ENCODE measurements around the gene MUC6. TPM values are rescaled to one million over a fixed set of nuclear protein-coding genes. Genes with fewer than 3 reads are reported as not detected.

MUC6 gene
- polyA plus RNA-seq, 3 donors from 2014 or later = not detected

- DNase-seq = no peak
- H3K4me1 Mint-ChIP-seq = peaks cover 3 to 18% of the 10 kb centered on the region in 2 donors
- no peaks in the 10 kb centered on the region for H3K9me3 Mint-ChIP-seq
- H3K4me3 Mint-ChIP-seq = no peak overlapping the region
- peaks cover 13 to 42% (median 20%) of the 10 kb centered on the region in 3 donors for H3K36me3 Mint-ChIP-seq
- H3K27ac Mint-ChIP-seq = no peak overlapping the region
- peaks cover 1 to 5% (median 2%) of the 10 kb centered on the region in 3 donors for H3K27me3 Mint-ChIP-seq (ENCODE audit: low read depth in 3 of 3)
These were observed 34.0 kb downstream of the MUC6 start for GRCh38 chr11:1002406-1002984.

- Mint-ChIP-seq H3K36me3 (peaks cover 13 to 41% (median 20%) of the 10 kb centered on the region in 3 donors), H3K27ac (no peak overlapping the region)
- DNase-seq = no peak
These were observed 34.7 kb downstream of the MUC6 start for GRCh38 chr11:1001617-1002405.

GRCh38 chr11:1000357-1001278 is 35.9 kb downstream of the MUC6 start:
- Mint-ChIP-seq H3K9me3 (no peaks in the 10 kb centered on the region), H3K4me3 (no peak overlapping the region), H3K36me3 (peaks cover 8 to 32% (median 17%) of the 10 kb centered on the region in 3 donors), H3K27me3 (ENCODE audit: low read depth in 3 of 3) (peaks cover 2 to 6% (median 4%) of the 10 kb centered on the region in 3 donors), H3K4me1 (peaks cover 17 to 35% of the 10 kb centered on the region in 2 donors), H3K27ac (peak overlapping the region in 1 of 6 donors; percentile 77)
- no peak for DNase-seq

More at GRCh38 chr11:1001617-1002405, 34.7 kb downstream of the MUC6 start:
- H3K4me1 Mint-ChIP-seq = peaks cover 5 to 24% of the 10 kb centered on the region in 2 donors
- H3K9me3 Mint-ChIP-seq = no peaks in the 10 kb centered on the region
- H3K4me3 Mint-ChIP-seq = no peak overlapping the region
- H3K27me3 Mint-ChIP-seq (ENCODE audit: low read depth in 3 of 3) = peaks cover 2 to 5% (median 4%) of the 10 kb centered on the region in 3 donors

GRCh38 chr11:999009-999408 is 37.5 kb downstream of the MUC6 start:
- Mint-ChIP-seq H3K27ac (no peak overlapping the region), H3K36me3 (peaks cover 13 to 30% (median 17%) of the 10 kb centered on the region in 3 donors), H3K27me3 (ENCODE audit: low read depth in 3 of 3) (peaks cover 2 to 6% (median 4%) of the 10 kb centered on the region in 3 donors), H3K4me3 (no peak overlapping the region), H3K4me1 (peaks cover 24 to 44% of the 10 kb centered on the region in 2 donors), H3K9me3 (no peaks in the 10 kb centered on the region)
- no peak for DNase-seq

GRCh38 chr11:997907-998306 is 38.6 kb downstream of the MUC6 start:
- H3K4me3 Mint-ChIP-seq = no peak overlapping the region
- no peaks in the 10 kb centered on the region for H3K9me3 Mint-ChIP-seq
- H3K36me3 Mint-ChIP-seq = peaks cover 13 to 23% (median 15%) of the 10 kb centered on the region in 3 donors
- peaks cover 0 to 6% (median 4%) of the 10 kb centered on the region in 3 donors for H3K27me3 Mint-ChIP-seq (ENCODE audit: low read depth in 3 of 3)
- no peak overlapping the region for H3K27ac Mint-ChIP-seq
- DNase-seq = no peak
- peaks cover 24 to 36% of the 10 kb centered on the region in 2 donors for H3K4me1 Mint-ChIP-seq

- peaks cover 9 to 17% (median 17%) of the 10 kb centered on the region in 3 donors for H3K36me3 Mint-ChIP-seq
- peaks cover 22 to 32% of the 10 kb centered on the region in 2 donors for H3K4me1 Mint-ChIP-seq
- peak overlapping the region; percentile 24 to 87 (median 76) for H3K27ac Mint-ChIP-seq
- peak in 1 of 3 donors; percentile 23 for DNase-seq
- H3K4me3 Mint-ChIP-seq = peak overlapping the region in 4 of 5 donors; percentile 7 to 47 (median 34)
- H3K27me3 Mint-ChIP-seq (ENCODE audit: low read depth in 3 of 3) = peaks cover 0 to 9% (median 4%) of the 10 kb centered on the region in 3 donors
- H3K9me3 Mint-ChIP-seq = no peaks in the 10 kb centered on the region
These were observed 39.8 kb downstream of the MUC6 start for GRCh38 chr11:996681-997080.

- Mint-ChIP-seq H3K4me3 (peak overlapping the region in 1 of 5 donors; percentile 52), H3K27ac (peak overlapping the region; percentile 62 to 91 (median 86)), H3K9me3 (no peaks in the 10 kb centered on the region), H3K4me1 (peaks cover 22 to 26% of the 10 kb centered on the region in 2 donors), H3K27me3 (ENCODE audit: low read depth in 3 of 3) (peaks cover 0 to 8% (median 4%) of the 10 kb centered on the region in 3 donors), H3K36me3 (peaks cover 4 to 11% (median 11%) of the 10 kb centered on the region in 3 donors)
- no peak for DNase-seq
These were observed 40.6 kb downstream of the MUC6 start for GRCh38 chr11:995752-996420.

- peak overlapping the region; percentile 54 to 87 (median 70) for H3K27ac Mint-ChIP-seq
- peaks cover 22 to 26% of the 10 kb centered on the region in 2 donors for H3K4me1 Mint-ChIP-seq
- H3K4me3 Mint-ChIP-seq = peak overlapping the region in 2 of 5 donors; percentile 15 to 43
- no peak for DNase-seq
- no peaks in the 10 kb centered on the region for H3K9me3 Mint-ChIP-seq
- H3K36me3 Mint-ChIP-seq = peaks cover 4 to 8% (median 7%) of the 10 kb centered on the region in 3 donors
- H3K27me3 Mint-ChIP-seq (ENCODE audit: low read depth in 3 of 3) = peaks cover 0 to 8% (median 2%) of the 10 kb centered on the region in 3 donors
These were observed 41.3 kb downstream of the MUC6 start for GRCh38 chr11:995044-995751.

- DNase-seq = no peak
- Mint-ChIP-seq H3K27ac (no peak overlapping the region), H3K4me3 (no peak overlapping the region), H3K36me3 (peaks cover 7 to 13% (median 8%) of the 10 kb centered on the region in 3 donors), H3K4me1 (peaks cover 20 to 26% of the 10 kb centered on the region in 2 donors), H3K27me3 (ENCODE audit: low read depth in 3 of 3) (peaks cover 0 to 9% (median 2%) of the 10 kb centered on the region in 3 donors), H3K9me3 (no peaks in the 10 kb centered on the region)
These were observed 42.8 kb downstream of the MUC6 start for GRCh38 chr11:993632-994167.

GRCh38 chr11:992577-992976 is 43.9 kb downstream of the MUC6 start:
- Mint-ChIP-seq H3K27ac (no peak overlapping the region), H3K4me3 (no peak overlapping the region), H3K36me3 (peaks cover 8 to 14% (median 10%) of the 10 kb centered on the region in 3 donors), H3K9me3 (no peaks in the 10 kb centered on the region), H3K4me1 (peaks cover 20 to 26% of the 10 kb centered on the region in 2 donors), H3K27me3 (ENCODE audit: low read depth in 3 of 3) (peaks cover 0 to 9% (median 2%) of the 10 kb centered on the region in 3 donors)
- no peak for DNase-seq

GRCh38 chr11:991711-992307 is 44.7 kb downstream of the MUC6 start:
- Mint-ChIP-seq H3K4me1 (peaks cover 18 to 20% of the 10 kb centered on the region in 2 donors), H3K27me3 (ENCODE audit: low read depth in 3 of 3) (peaks cover 0 to 9% (median 0%) of the 10 kb centered on the region in 3 donors), H3K4me3 (no peak overlapping the region), H3K27ac (peak overlapping the region in 1 of 6 donors; percentile 48), H3K36me3 (peaks cover 8 to 14% (median 10%) of the 10 kb centered on the region in 3 donors), H3K9me3 (no peaks in the 10 kb centered on the region)
- DNase-seq = no peak

GRCh38 chr11:991034-991433 is 45.5 kb downstream of the MUC6 start:
- Mint-ChIP-seq H3K4me3 (no peak overlapping the region), H3K27ac (peak overlapping the region in 1 of 6 donors; percentile 67), H3K36me3 (peaks cover 10 to 16% (median 10%) of the 10 kb centered on the region in 3 donors), H3K27me3 (ENCODE audit: low read depth in 3 of 3) (peaks cover 0 to 9% (median 0%) of the 10 kb centered on the region in 3 donors), H3K9me3 (no peaks in the 10 kb centered on the region), H3K4me1 (peaks cover 10 to 12% of the 10 kb centered on the region in 2 donors)
- no peak for DNase-seq
